Right lobe of liver (tissue), 4 donors: ENCODE results near the gene RND3.

ENCODE experiments used
- CTCF ChIP-seq, 4 donors: fragments of 200-600 bp in 3 of 4; fragments of 450-650 bp in 1 of 4; IDR thresholded peaks; one replicate each; pipeline versions ENCODE4 v1.5.1 to v1.8.0; 2016 to 2022; ENCODE audit warnings: antibody characterized with exemption in 4 of 4, mild to moderate bottlenecking in 2 of 4
- POLR2A ChIP-seq: fragments of 450-650 bp; IDR thresholded peaks from one replicate; pipeline ENCODE4 v1.6.1; 2017; ENCODE audit warnings: antibody characterized with exemption, mild to moderate bottlenecking
- donor health status: DM: no; HTN: no; CAD: no.
- donor health status: DM: no; HTN: no; CAD: no.
- donor health status: DM: no; HTN: yes; CAD: no.

- TF ChIP-seq CTCF (IDR thresholded peaks at IDR 0.05) = no peak
- no peak for TF ChIP-seq POLR2A
Measured at GRCh38 chr2:150532020-150532419, 44.6 kb upstream of the RND3 start.
